ENCODE results near the gene THEMIS2. TPM values are rescaled to one million over a fixed set of nuclear protein-coding genes. Genes with fewer than 3 reads are reported as not detected.
A peak's percentile ranks its signal among the peaks of the same experiment; 100 is the strongest.

The THEMIS2 gene
- total RNA-seq, 1 experiment from 2014 or later: 17.2 TPM

DNA sequence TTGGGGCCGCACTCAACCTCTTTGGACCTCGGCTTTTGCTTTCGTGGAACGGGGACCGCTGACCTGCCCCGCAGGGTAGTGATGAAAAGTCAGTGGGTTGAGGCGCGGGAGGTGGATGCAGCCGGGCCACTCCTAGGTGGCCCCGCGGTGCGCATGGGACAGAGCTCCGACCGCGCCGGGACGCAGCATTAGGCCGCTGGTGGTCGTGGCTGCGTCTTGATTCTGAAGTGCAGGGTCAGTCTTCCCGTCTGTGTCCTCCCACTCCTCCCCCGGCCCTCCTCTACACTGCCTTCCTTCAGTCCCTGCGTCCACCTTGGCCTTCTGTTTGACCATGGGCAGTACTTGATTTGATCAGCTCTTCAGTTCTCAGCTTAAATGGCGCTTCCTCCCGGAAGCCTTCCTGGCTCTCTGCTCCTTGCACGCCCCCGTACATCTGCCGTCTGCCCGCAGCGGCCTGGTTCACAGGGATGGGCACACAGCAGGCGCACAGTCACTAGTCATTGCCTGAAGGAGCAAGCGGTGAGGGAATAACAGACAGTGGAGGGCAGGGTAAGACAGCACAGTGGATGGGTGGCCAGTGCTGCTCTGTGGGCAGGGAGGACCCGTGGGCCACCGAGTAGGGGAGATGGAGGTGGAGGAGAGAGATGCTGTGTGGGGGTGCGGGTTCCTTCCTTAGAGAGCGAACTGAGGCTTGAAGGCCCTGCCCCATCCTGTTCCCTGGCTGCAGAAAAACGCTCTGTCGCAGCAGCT, 633 bp downstream of the THEMIS2 start:
- Mint-ChIP-seq H3K27me3 (ENCODE audit: low read depth) (no peaks in the 10 kb centered on the region; the same call in 1 of the 2 replicates), H3K4me3 (peak overlapping the region; percentile 76 to 86), H3K36me3 (ENCODE audit: insufficient read depth in 1 of 3, low read depth in 3 of 3) (peaks cover 0 to 9% (median 6%) of the 10 kb centered on the region in 3 experiments; a peak in 3 of 7 replicates), H3K4me1 (peaks cover 6 to 11% of the 10 kb centered on the region in 2 experiments), H3K9me3 (no peaks in the 10 kb centered on the region; a peak in 1 of 5 replicates), H3K27ac (peak overlapping the region in 1 of 3 experiments; percentile 66; a peak in 1 of 7 replicates)
- Histone ChIP-seq H3T11ph (ENCODE audit: low read length) (no peak overlapping the region), H4K5ac (ENCODE audit: insufficient read length, low read depth, low read length) (no peak overlapping the region), H3K27ac (ENCODE audit: insufficient read length, low read depth, low read length) (no peak overlapping the region), H3K9me3 (ENCODE audit: control insufficient read depth, low read depth, low read length) (no peaks in the 10 kb centered on the region), H2BK12ac (ENCODE audit: insufficient read length, low read depth, low read length) (no peak overlapping the region), H3K14ac (ENCODE audit: insufficient read depth, low read length) (no peak overlapping the region), H3K27me3 (ENCODE audit: insufficient read depth, low read length) (no peaks in the 10 kb centered on the region), H2BK15ac (ENCODE audit: low read depth, low read length) (no peak overlapping the region), H3K4me2 (ENCODE audit: insufficient read depth, insufficient read length, low read length) (peak overlapping the region; percentile 57), H2AK5ac (ENCODE audit: insufficient read length, low read length) (no peak overlapping the region), H4K20me1 (ENCODE audit: control insufficient read depth, insufficient read depth, insufficient read length) (peaks cover 2% of the 10 kb centered on the region), H3K18ac (ENCODE audit: insufficient read length, low read depth, low read length) (no peak overlapping the region), H3K23ac (ENCODE audit: insufficient read length, low read depth, low read length) (no peak overlapping the region), H2AFZ (ENCODE audit: low read length) (no peak overlapping the region), H3K4me1 (ENCODE audit: insufficient read depth, low read length) (no peaks in the 10 kb centered on the region; the same call in 1 of the 2 replicates), H4K8ac (replicated peaks; ENCODE audit: insufficient read length, low read depth, low read length) (no peak overlapping the region), H2BK5ac (ENCODE audit: insufficient read length, low read length) (no peak overlapping the region), H3K79me2 (ENCODE audit: insufficient read depth, low read length) (no peaks in the 10 kb centered on the region), H3K9ac (ENCODE audit: extremely low read depth, insufficient read length, low read length) (peak overlapping the region; percentile 35), H2BK20ac (ENCODE audit: low read depth, low read length, poor library complexity, severe bottlenecking) (no peak overlapping the region), H2BK120ac (ENCODE audit: low read depth, low read length, poor library complexity, severe bottlenecking) (no peak overlapping the region), H3K23me2 (ENCODE audit: insufficient read length, low read depth, low read length, poor library complexity, severe bottlenecking) (peaks cover 6% of the 10 kb centered on the region), H3K56ac (ENCODE audit: insufficient read length, low read depth, low read length) (no peak overlapping the region), H4K91ac (ENCODE audit: insufficient read length, low read depth, low read length) (no peak overlapping the region), H3K79me1 (ENCODE audit: insufficient read depth, low read depth, low read length, poor library complexity, severe bottlenecking) (no peaks in the 10 kb centered on the region), H3K4ac (ENCODE audit: low read depth, low read length) (no peak overlapping the region)
- peak; percentile 58 for DNase-seq
- no CpG with 5 or more reads among the region's 38 CpGs for WGBS (ENCODE audit: extremely low coverage, insufficient read length, low lambda C conversion rate)
- TF ChIP-seq, protein P1, sequence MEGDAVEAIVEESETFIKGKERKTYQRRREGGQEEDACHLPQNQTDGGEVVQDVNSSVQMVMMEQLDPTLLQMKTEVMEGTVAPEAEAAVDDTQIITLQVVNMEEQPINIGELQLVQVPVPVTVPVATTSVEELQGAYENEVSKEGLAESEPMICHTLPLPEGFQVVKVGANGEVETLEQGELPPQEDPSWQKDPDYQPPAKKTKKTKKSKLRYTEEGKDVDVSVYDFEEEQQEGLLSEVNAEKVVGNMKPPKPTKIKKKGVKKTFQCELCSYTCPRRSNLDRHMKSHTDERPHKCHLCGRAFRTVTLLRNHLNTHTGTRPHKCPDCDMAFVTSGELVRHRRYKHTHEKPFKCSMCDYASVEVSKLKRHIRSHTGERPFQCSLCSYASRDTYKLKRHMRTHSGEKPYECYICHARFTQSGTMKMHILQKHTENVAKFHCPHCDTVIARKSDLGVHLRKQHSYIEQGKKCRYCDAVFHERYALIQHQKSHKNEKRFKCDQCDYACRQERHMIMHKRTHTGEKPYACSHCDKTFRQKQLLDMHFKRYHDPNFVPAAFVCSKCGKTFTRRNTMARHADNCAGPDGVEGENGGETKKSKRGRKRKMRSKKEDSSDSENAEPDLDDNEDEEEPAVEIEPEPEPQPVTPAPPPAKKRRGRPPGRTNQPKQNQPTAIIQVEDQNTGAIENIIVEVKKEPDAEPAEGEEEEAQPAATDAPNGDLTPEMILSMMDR (conservative IDR thresholded peaks at IDR 0.05): no peak

Data from H9 (cell line).